Measurements from ENCODE around the gene MRPL18. TPM values are rescaled to one million over a fixed set of nuclear protein-coding genes. Genes with fewer than 3 reads are reported as not detected.
"Not testable (repeated sequence)": the region's sequence is repeated elsewhere in the genome, so short reads cannot be mapped to it uniquely, and the experiment has no call there.

MRPL18 gene
- total and polyA plus RNA-seq, 4 experiments from 2014 or later: 43.9 to 105 (median 56.8) TPM

DNA sequence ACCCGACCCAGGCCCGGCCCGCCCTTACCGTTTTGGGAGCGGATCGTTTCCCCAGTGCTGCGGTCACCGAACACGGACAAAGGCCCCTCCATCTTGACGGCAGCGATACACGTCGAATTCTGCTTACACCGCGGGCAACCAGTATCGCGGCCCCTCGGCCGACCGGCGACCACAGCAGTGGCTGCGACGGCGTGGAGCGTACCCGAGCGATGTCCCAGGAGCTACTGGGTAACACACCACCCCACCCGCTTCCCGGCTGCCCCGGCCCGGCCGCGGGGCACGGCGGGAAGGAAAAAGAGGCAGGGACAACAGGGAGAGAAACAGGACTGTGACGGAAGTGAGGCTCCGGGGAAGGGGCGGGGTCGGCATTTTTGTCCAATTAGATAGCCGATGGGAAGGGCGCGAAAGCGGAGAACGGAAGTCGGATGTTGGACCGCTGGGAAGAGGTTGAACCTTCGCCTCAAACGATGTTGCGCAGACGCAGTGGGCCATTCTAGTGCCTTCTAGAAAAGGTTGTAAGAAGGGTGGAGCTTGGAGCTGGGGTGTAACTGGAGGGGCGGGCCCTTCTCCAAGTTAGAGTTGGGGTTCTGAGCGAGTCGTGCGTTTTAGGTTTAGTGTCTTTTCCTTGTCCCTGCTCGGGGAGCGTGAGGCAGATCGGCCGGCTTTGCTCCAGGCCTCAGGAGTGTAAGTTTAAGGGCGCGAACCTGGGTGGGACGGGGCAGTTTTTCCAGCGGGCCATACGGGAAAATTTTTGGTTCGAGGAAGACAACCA is 704 bp upstream of the MRPL18 start, which contains the start of gene TCP1:
TSS of gene TCP1 (minus strand) at position 226 of the 772 bp plus-strand sequence. CDS start at position 92, 134 bp downstream.
- peaks cover 54% of the 10 kb centered on the region for H3K4me1 ChIP-seq (ENCODE audit: insufficient read depth, low read length)
- Mint-ChIP-seq H3K9me3 (no peaks in the 10 kb centered on the region), H3K4me3 (peak within 1 kb of the TSS; percentile 94 to 99 (median 97)), H3K36me3 (peaks cover 37 to 72% of the 10 kb centered on the region in 2 donors), H3K27me3 (no peaks in the 10 kb centered on the region), H3K4me1 (peaks cover 32 to 75% (median 60%) of the 10 kb centered on the region in 4 donors), H3K27ac (peak within 1 kb of the TSS; percentile 93 to 99 (median 97))
- H3K36me3 ChIP-seq (ENCODE audit: insufficient read depth, low read length): peaks cover 39% of the 10 kb centered on the region
- POLR2A ChIA-PET (ENCODE audit: partially characterized antibody): interaction anchor here (0.6 to 6.8 kb wide), 31 partner anchors 8 to 1206 kb away, joined by 3 to 169 read pairs (median 5); partner anchors contain the start of genes ACAT2, PNLDC1, SOD2 and WTAP
- H3K4me3 ChIP-seq (ENCODE audit: low read length in 2 of 2): peak within 1 kb of the TSS; percentile 81 to 90
- intact Hi-C loops (cut with micrococcal nuclease): loop anchor here (1.0 to 10.0 kb wide), 5 partner anchors 27 to 675 kb away; partner anchors contain the start of genes ACAT2, IGF2R, SOD2 and WTAP
- no peaks in the 10 kb centered on the region for H3K9me3 ChIP-seq (ENCODE audit: control insufficient read depth in 1 of 2, low read length in 2 of 2)
- peak; percentile 97 to 100 (median 98) for DNase-seq
- CTCF ChIA-PET (ENCODE audit: partially characterized antibody): interaction anchor here (1.0 to 4.3 kb wide), 12 partner anchors 17 to 152 kb away, joined by 3 to 37 read pairs (median 6); partner anchors contain the start of genes ACAT2, SOD2 and WTAP
- no peaks in the 10 kb centered on the region for H3K27me3 ChIP-seq (ENCODE audit: insufficient read depth, low read length)
- peak within 1 kb of the TSS; percentile 93 for H3K27ac ChIP-seq (ENCODE audit: low read depth, low read length)

DNA sequence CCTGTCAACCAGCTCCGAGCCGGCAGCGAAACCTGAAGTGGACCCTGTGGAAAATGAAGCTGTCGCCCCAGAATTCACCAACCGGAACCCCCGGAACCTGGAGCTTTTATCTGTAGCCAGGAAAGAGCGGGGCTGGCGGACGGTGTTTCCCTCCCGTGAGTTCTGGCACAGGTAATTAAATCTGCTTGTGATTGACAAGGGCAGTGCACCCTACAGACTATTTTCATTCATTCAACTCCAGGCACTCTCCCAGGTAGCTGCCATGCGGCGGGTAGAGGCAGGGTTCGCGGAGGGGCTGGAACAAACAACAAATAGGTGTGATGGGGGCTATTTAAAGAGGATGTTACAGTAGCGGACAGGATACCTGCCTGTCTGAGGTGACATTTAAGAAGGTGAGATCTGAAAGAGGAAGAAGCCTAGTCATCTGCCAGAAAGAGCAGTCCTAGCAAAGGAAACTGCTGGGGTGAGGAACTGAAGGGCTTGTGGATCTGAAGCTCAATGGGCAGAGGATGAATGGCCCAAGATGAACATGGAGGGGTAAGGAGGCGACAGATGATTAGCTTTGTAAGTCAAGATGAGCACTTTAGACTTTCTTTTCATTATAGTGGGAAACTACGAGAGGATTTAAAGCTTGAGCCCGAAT is 810 bp downstream of the MRPL18 start:
- intact Hi-C loops (cut with micrococcal nuclease): loop anchor here (10.0 kb wide), 1 partner anchor 674 kb away; no protein-coding TSS in a partner anchor
- POLR2A ChIA-PET (ENCODE audit: partially characterized antibody): interaction anchor here (0.6 to 6.8 kb wide), 15 partner anchors 8 to 225 kb away, joined by 3 to 169 read pairs (median 7); partner anchors contain the start of genes ACAT2, PNLDC1, SOD2 and WTAP
- Mint-ChIP-seq H3K36me3 (peaks cover 26 to 66% of the 10 kb centered on the region in 2 donors), H3K9me3 (no peaks in the 10 kb centered on the region), H3K4me1 (peaks cover 33 to 74% (median 55%) of the 10 kb centered on the region in 4 donors), H3K4me3 (peak overlapping the region; percentile 93 to 99 (median 97)), H3K27me3 (no peaks in the 10 kb centered on the region), H3K27ac (peak overlapping the region; percentile 93 to 99 (median 97))
- no peaks in the 10 kb centered on the region for H3K9me3 ChIP-seq (ENCODE audit: control insufficient read depth in 1 of 2, low read length in 2 of 2)
- H3K4me3 ChIP-seq (ENCODE audit: low read length in 2 of 2): peak overlapping the region; percentile 81 to 90
- H3K27ac ChIP-seq (ENCODE audit: low read depth, low read length): peak overlapping the region; percentile 93
- peaks cover 24% of the 10 kb centered on the region for H3K36me3 ChIP-seq (ENCODE audit: insufficient read depth, low read length)
- CTCF ChIA-PET (ENCODE audit: partially characterized antibody): interaction anchor here (0.9 to 4.3 kb wide), 10 partner anchors 10 to 151 kb away, joined by 3 to 37 read pairs (median 6); partner anchors contain the start of genes ACAT2, SOD2 and WTAP
- no peaks in the 10 kb centered on the region for H3K27me3 ChIP-seq (ENCODE audit: insufficient read depth, low read length)
- DNase-seq: peak in 3 of 5 donors; percentile 6 to 46 (median 10)
- peaks cover 49% of the 10 kb centered on the region for H3K4me1 ChIP-seq (ENCODE audit: insufficient read depth, low read length)

DNA sequence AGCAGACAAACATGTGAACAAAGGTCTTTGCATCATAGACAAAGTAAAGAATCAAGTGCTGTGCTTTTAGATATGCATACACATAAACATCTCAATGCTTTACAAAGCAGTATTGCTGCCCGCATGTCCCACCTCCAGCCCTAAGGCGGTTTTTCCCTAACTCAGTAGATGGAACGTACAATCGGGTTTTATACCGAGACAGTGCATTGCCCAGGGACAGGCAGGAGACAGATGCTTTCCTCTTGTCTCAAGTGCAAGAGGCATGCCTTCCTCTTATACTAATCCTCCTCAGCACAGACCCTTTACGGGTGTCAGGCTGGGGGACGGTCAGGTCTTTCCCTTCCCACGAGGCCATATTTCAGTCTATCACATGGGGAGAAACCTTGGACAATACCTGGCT is 4.7 kb downstream of the MRPL18 start:
- H3K9me3 ChIP-seq (ENCODE audit: control insufficient read depth in 1 of 2, low read length in 2 of 2); H3K4me3 ChIP-seq (ENCODE audit: low read length in 2 of 2); H3K4me3 Mint-ChIP-seq; H3K27ac ChIP-seq (ENCODE audit: low read depth, low read length); CTCF ChIA-PET (ENCODE audit: partially characterized antibody); DNase-seq; POLR2A ChIA-PET (ENCODE audit: partially characterized antibody); H3K9me3 Mint-ChIP-seq; H3K27me3 Mint-ChIP-seq; H3K27me3 ChIP-seq (ENCODE audit: insufficient read depth, low read length): not testable (repeated sequence)
- peaks cover 31% of the 10 kb centered on the region for H3K4me1 ChIP-seq (ENCODE audit: insufficient read depth, low read length)
- peaks cover 33% of the 10 kb centered on the region for H3K36me3 ChIP-seq (ENCODE audit: insufficient read depth, low read length)
- intact Hi-C loops (cut with micrococcal nuclease): loop anchor here (10.0 kb wide), 1 partner anchor 670 kb away; no protein-coding TSS in a partner anchor
- peak overlapping the region in 1 of 7 donors; percentile 41 for H3K27ac Mint-ChIP-seq
- H3K36me3 Mint-ChIP-seq: peaks cover 40 to 75% of the 10 kb centered on the region in 2 donors
- H3K4me1 Mint-ChIP-seq: peaks cover 16 to 46% (median 34%) of the 10 kb centered on the region in 4 donors

DNA sequence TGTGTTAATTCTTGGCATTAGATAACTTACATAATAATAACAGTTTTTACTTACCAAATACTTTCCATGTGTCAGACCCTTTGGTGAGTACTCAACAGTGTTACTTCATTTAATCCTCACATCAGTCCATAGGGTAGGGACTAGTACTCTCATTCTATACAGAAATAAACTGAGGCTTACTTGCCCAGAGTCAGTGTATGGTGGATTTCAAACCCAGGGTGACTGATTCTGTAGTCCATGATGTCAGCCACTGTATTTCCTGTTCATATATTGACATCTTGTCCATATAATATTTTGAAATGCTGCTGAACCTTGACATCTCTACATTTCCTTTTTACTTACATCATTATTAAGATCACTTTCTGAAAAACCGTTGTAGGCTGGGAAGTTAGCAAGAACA is 7.3 kb downstream of the MRPL18 start:
- POLR2A ChIA-PET (ENCODE audit: partially characterized antibody): no interaction called here
- CTCF ChIA-PET (ENCODE audit: partially characterized antibody): no interaction called here
- H3K9me3 ChIP-seq (ENCODE audit: control insufficient read depth in 1 of 2, low read length in 2 of 2): no peaks in the 10 kb centered on the region
- Mint-ChIP-seq H3K27ac (peak overlapping the region in 3 of 7 donors; percentile 51 to 68 (median 62)), H3K4me3 (no peak overlapping the region), H3K9me3 (no peaks in the 10 kb centered on the region), H3K27me3 (no peaks in the 10 kb centered on the region), H3K36me3 (peaks cover 30 to 57% of the 10 kb centered on the region in 2 donors), H3K4me1 (peaks cover 6 to 23% (median 16%) of the 10 kb centered on the region in 4 donors)
- H3K27ac ChIP-seq (ENCODE audit: low read depth, low read length): no peak overlapping the region
- intact Hi-C loops (cut with micrococcal nuclease): loop anchor here (10.0 kb wide), 1 partner anchor 667 kb away; no protein-coding TSS in a partner anchor
- peaks cover 11% of the 10 kb centered on the region for H3K4me1 ChIP-seq (ENCODE audit: insufficient read depth, low read length)
- peaks cover 33% of the 10 kb centered on the region for H3K36me3 ChIP-seq (ENCODE audit: insufficient read depth, low read length)
- no peak for DNase-seq
- H3K27me3 ChIP-seq (ENCODE audit: insufficient read depth, low read length): no peaks in the 10 kb centered on the region
- H3K4me3 ChIP-seq (ENCODE audit: low read length in 2 of 2): no peak overlapping the region

DNA sequence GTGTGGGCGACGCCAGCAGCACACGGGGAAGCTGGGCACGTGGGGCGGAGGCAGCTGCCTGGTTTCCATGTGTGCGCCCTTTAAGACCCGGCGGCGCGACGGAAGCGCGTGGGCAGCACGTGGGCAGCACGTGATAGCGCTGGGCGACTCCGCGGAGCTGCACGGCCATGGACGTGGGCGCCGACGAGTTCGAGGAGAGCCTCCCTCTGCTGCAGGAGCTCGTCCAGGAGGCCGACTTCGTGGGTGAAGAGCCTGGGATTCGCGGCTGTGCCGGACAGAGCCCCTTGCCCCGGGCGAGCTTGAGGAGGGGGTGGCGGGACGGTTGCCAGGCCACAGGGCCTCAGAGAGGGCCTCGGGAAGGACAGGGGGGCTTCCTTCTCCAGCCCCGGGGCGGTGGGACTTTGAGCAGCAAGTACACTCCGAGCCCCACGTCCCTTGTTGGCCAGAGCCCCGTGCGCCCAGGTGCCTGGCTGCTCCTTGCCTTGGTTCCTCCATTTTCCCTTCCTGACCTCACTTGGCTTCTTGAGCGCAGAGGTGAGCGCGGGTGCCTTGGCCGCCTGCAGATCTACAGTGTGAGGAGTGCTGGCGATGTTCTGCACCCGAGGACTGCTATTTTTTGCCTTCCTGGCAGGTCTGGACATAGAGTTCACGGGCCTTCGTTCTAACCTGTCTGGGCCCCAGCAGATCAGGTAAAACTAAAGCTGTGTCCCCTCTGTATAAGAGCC is 10.0 kb downstream of the MRPL18 start, which contains the start of gene PNLDC1:
TSS of gene PNLDC1 (plus strand) at position 136 of the 725 bp plus-strand sequence. CDS start at position 168, 32 bp downstream.
- no peak within 1 kb of the TSS for H3K27ac ChIP-seq (ENCODE audit: low read depth, low read length)
- no peak within 1 kb of the TSS for H3K4me3 Mint-ChIP-seq
- H3K4me1 Mint-ChIP-seq: peaks cover 0 to 1% (median under 1%) of the 10 kb centered on the region in 4 donors
- H3K4me3 ChIP-seq (ENCODE audit: low read length in 2 of 2): no peak within 1 kb of the TSS
- peak within 1 kb of the TSS in 3 of 7 donors; percentile 22 to 85 (median 30) for H3K27ac Mint-ChIP-seq
- POLR2A ChIA-PET (ENCODE audit: partially characterized antibody): interaction anchor here (3.5 kb wide), 1 partner anchor 10 kb away, joined by 14 read pairs; the partner anchor contains the start of genes MRPL18 and TCP1
- intact Hi-C loops (cut with micrococcal nuclease): no loop called here
- CTCF ChIA-PET (ENCODE audit: partially characterized antibody): no interaction called here
- H3K9me3 Mint-ChIP-seq: no peaks in the 10 kb centered on the region
- DNase-seq: no peak
- H3K27me3 Mint-ChIP-seq: no peaks in the 10 kb centered on the region
- H3K36me3 ChIP-seq (ENCODE audit: insufficient read depth, low read length): peaks cover 24% of the 10 kb centered on the region
- H3K9me3 ChIP-seq (ENCODE audit: control insufficient read depth in 1 of 2, low read length in 2 of 2): no peaks in the 10 kb centered on the region
- peaks cover 8% of the 10 kb centered on the region for H3K4me1 ChIP-seq (ENCODE audit: insufficient read depth, low read length)
- no peaks in the 10 kb centered on the region for H3K27me3 ChIP-seq (ENCODE audit: insufficient read depth, low read length)
- peaks cover 22 to 42% of the 10 kb centered on the region in 2 donors for H3K36me3 Mint-ChIP-seq

DNA sequence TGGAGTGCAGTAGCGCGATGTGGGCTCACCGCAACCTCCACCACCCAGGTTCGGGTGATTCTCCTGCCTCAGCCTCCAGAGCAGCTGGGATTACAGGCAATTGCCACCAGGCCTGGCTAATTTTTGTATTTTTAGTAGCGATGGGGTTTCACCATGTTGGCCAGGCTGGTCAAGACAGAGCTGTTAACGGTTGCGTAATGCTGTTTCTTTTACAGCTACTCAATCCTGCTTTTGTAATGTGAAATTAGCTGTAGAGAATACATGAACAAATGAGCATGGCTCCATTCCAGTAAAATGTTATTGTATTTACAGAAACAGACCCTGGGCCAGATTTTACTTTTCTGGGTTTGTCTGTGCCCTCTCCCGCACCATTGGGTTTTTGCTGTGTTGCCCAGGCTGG is 11.7 kb downstream of the MRPL18 start:
- Mint-ChIP-seq H3K4me1 (peaks cover 0 to 1% (median 0%) of the 10 kb centered on the region in 4 donors), H3K9me3 (no peaks in the 10 kb centered on the region), H3K27ac (no peak overlapping the region), H3K36me3 (peaks cover 22 to 30% of the 10 kb centered on the region in 2 donors), H3K4me3 (no peak overlapping the region), H3K27me3 (no peaks in the 10 kb centered on the region)
- DNase-seq: no peak
- intact Hi-C loops (cut with micrococcal nuclease): no loop called here
- ChIA-PET POLR2A (ENCODE audit: partially characterized antibody) (no interaction called here), CTCF (ENCODE audit: partially characterized antibody) (no interaction called here)
- Histone ChIP-seq H3K4me3 (ENCODE audit: low read length in 2 of 2) (no peak overlapping the region), H3K4me1 (ENCODE audit: insufficient read depth, low read length) (no peaks in the 10 kb centered on the region), H3K9me3 (ENCODE audit: control insufficient read depth in 1 of 2, low read length in 2 of 2) (no peaks in the 10 kb centered on the region), H3K36me3 (ENCODE audit: insufficient read depth, low read length) (peaks cover 24% of the 10 kb centered on the region), H3K27me3 (ENCODE audit: insufficient read depth, low read length) (no peaks in the 10 kb centered on the region), H3K27ac (ENCODE audit: low read depth, low read length) (no peak overlapping the region)
